Panc1 (cell line): ENCODE measurements around the gene SMYD2. TPM values are rescaled to one million over a fixed set of nuclear protein-coding genes. Genes with fewer than 3 reads are reported as not detected.

Experiments
- ATAC-seq: fragments of 200-7000 bp; cut with Tn5 transposase; 2 replicates; pipeline ENCODE4 v1.9.1; 2020; ENCODE audit warnings: mild to moderate bottlenecking, moderate library complexity
- BruUV-seq: library from RNA; stranded (reverse); fragments of 400-500 nt; replicated peaks from 2 replicates; lab custom pipeline; 2021; lab: Mats Ljungman, UMichigan
- CTCF ChIA-PET: fragments of 300-600 bp; sonication (Branson Sonifier 250); formaldehyde crosslinking; loops from one replicate; lab custom pipeline; 2022; ENCODE audit warnings: antibody characterized with exemption; lab: Charles Lee
- POLR2A ChIA-PET: fragments of 300-600 bp; sonication (Branson Sonifier 250); formaldehyde crosslinking; loops from one replicate; lab custom pipeline; 2022; ENCODE audit warnings: antibody characterized with exemption; lab: Charles Lee
- DNase-seq: peaks from one replicate; pipeline ENCODE4 v3.0.0-alpha.2; 2010; ENCODE audit warnings: low read depth, low spot score
- H3K27ac ChIP-seq: 2 replicates; pipeline ENCODE4 v1.5.1; 2011; ENCODE audit warnings: mild to moderate bottlenecking, low read length, inconsistent platforms
- H3K27me3 ChIP-seq: fragments of 200-500 bp; sonication (Bioruptor generic); 2 replicates; pipeline ENCODE4 v1.6.0; 2014; ENCODE audit warnings: low read length, inconsistent platforms; ENCODE audit not compliant: control insufficient read depth, insufficient read depth
- H3K36me3 ChIP-seq: fragments of 200-500 bp; sonication (Bioruptor generic); 2 replicates; pipeline ENCODE4 v1.5.1; 2014; ENCODE audit warnings: inconsistent platforms, mild to moderate bottlenecking, low read length, moderate library complexity; ENCODE audit not compliant: control insufficient read depth, insufficient read depth
- H3K4me1 ChIP-seq: 2 replicates; pipeline ENCODE4 v1.5.1; 2011; ENCODE audit warnings: inconsistent platforms, mild to moderate bottlenecking, low read length, moderate library complexity; ENCODE audit not compliant: control insufficient read depth, insufficient read depth
- H3K4me3 ChIP-seq, 2 experiments: 2 replicates each; pipeline ENCODE4 v1.5.1; 2011 to 2012; ENCODE audit warnings: low read depth in 2 of 2, low read length in 2 of 2, mild to moderate bottlenecking in 2 of 2, inconsistent platforms in 1 of 2, moderate library complexity in 1 of 2
- H3K9me3 ChIP-seq: fragments of 200-500 bp; sonication (Bioruptor generic); 2 replicates; pipeline ENCODE4 v1.5.1; 2014; ENCODE audit warnings: low read depth, mild to moderate bottlenecking, inconsistent platforms, low read length, moderate library complexity; ENCODE audit not compliant: control insufficient read depth, insufficient read depth
- CTCF ChIP-seq: fragments of 450-650 bp; IDR thresholded peaks from 2 replicates; pipeline ENCODE4 v1.5.1; 2017; ENCODE audit warnings: mild to moderate bottlenecking
- POLR2AphosphoS5 ChIP-seq: IDR thresholded peaks from 2 replicates; pipeline ENCODE4 v1.6.1; 2012; ENCODE audit warnings: mild to moderate bottlenecking, low read depth, low read length, moderate library complexity
- REST ChIP-seq, 2 experiments: IDR thresholded peaks; 2 replicates each; pipeline ENCODE4 v1.6.1; 2011 to 2012; ENCODE audit warnings: low read depth in 2 of 2, control low read depth in 1 of 2, low read length in 1 of 2, mild to moderate bottlenecking in 1 of 2, moderate library complexity in 1 of 2; ENCODE audit not compliant: insufficient read depth in 1 of 2
- SIN3A ChIP-seq: IDR thresholded peaks from 2 replicates; pipeline ENCODE4 v1.6.1; 2012; ENCODE audit warnings: low read depth, mild to moderate bottlenecking, low read length, moderate library complexity, borderline replicate concordance; ENCODE audit not compliant: insufficient read depth
- TCF7L2 ChIP-seq: IDR thresholded peaks from 2 replicates; pipeline ENCODE4 v1.6.1; 2011; ENCODE audit warnings: mild to moderate bottlenecking, low read depth, low read length, inconsistent platforms
- in situ Hi-C: cut with HindIII; loops from 2 replicates; pipeline ENCODE4 v1.10.0; 2016; ENCODE audit warnings: low sequenced_read_pairs, low pct_unique_long_range_greater_than_20kb
- intact Hi-C: fragments of 100-400 bp; cut with micrococcal nuclease; formaldehyde crosslinking; loops from one replicate; pipeline ENCODE4 v1.10.0; 2022; ENCODE audit not compliant: unreplicated experiment
- total RNA-seq: library from RNA; stranded (reverse); gene quantifications from one replicate; pipeline ENCODE4 v1.2.1, GENCODE V29; 2021; ENCODE audit not compliant: unreplicated experiment

SMYD2 gene
- total RNA-seq, 1 experiment from 2014 or later: 31.0 TPM

GRCh38 chr1:214234635-214235025, 46.3 kb upstream of the SMYD2 start:
- TF ChIP-seq TCF7L2 (no peak), POLR2AphosphoS5 (no peak), CTCF (no peak), SIN3A (no peak), REST (IDR thresholded peaks at IDR 0.05; ENCODE audit: insufficient read depth in 1 of 2, low read depth in 2 of 2, low read length in 1 of 2) (no peak)
- CTCF ChIA-PET: no interaction called here

GRCh38 chr1:214236477-214236876, 44.5 kb upstream of the SMYD2 start:
- TF ChIP-seq TCF7L2: no peak
- no peak for TF ChIP-seq SIN3A
- TF ChIP-seq REST (IDR thresholded peaks at IDR 0.05; ENCODE audit: insufficient read depth in 1 of 2, low read depth in 2 of 2, low read length in 1 of 2): no peak
- TF ChIP-seq POLR2AphosphoS5: no peak
- no peak for TF ChIP-seq CTCF
- CTCF ChIA-PET: no interaction called here
- in situ Hi-C loops: no loop called here

More at GRCh38 chr1:214234635-214235025, 46.3 kb upstream of the SMYD2 start:
- Histone ChIP-seq H3K27ac (no peak overlapping the region), H3K9me3 (no peaks in the 10 kb centered on the region), H3K36me3 (no peaks in the 10 kb centered on the region), H3K27me3 (peaks cover 14% of the 10 kb centered on the region; the same call in 1 of the 2 replicates), H3K4me1 (no peaks in the 10 kb centered on the region), H3K4me3 (no peak overlapping the region)
- in situ Hi-C loops (no loop called here), intact Hi-C loops (no loop called here)
- POLR2A ChIA-PET: no interaction called here
- no TSS peak for BruUV-seq
- no peak for DNase-seq
- ATAC-seq: no peak

More at GRCh38 chr1:214236477-214236876, 44.5 kb upstream of the SMYD2 start:
- DNase-seq: no peak
- no peak for ATAC-seq
- Histone ChIP-seq H3K27ac (no peak overlapping the region), H3K9me3 (no peaks in the 10 kb centered on the region), H3K4me1 (no peaks in the 10 kb centered on the region), H3K4me3 (no peak overlapping the region), H3K36me3 (no peaks in the 10 kb centered on the region), H3K27me3 (peaks cover 18% of the 10 kb centered on the region; the same call in 1 of the 2 replicates)
- POLR2A ChIA-PET: no interaction called here
- intact Hi-C loops: no loop called here
- no TSS peak for BruUV-seq
